HG03039 (cell line): ENCODE results near the gene PRIMA1.

Experiments
- ATAC-seq: cut with Tn5 transposase; IDR thresholded peaks from one replicate; pipeline ENCODE4 v1.9.1; 2021; ENCODE audit warnings: mild to moderate bottlenecking, moderate library complexity; ENCODE audit not compliant: unreplicated experiment

PRIMA1 gene

GRCh38 chr14:93713726-93714405, 74.4 kb downstream of the PRIMA1 start:
- ATAC-seq, result no peak

GRCh38 chr14:93712838-93713724, 75.2 kb downstream of the PRIMA1 start:
- no peak for ATAC-seq

GRCh38 chr14:93712079-93712837, 76.0 kb downstream of the PRIMA1 start:
- no peak for ATAC-seq

GRCh38 chr14:93709249-93709648, 79.0 kb downstream of the PRIMA1 start:
- no peak for ATAC-seq

- no peak for ATAC-seq
Measured at GRCh38 chr14:93708800-93709199, 79.5 kb downstream of the PRIMA1 start.

- ATAC-seq, result no peak
Measured at GRCh38 chr14:93708311-93708734, 80.0 kb downstream of the PRIMA1 start.

- no peak for ATAC-seq
Measured at GRCh38 chr14:93707475-93707874, 80.8 kb downstream of the PRIMA1 start.

- ATAC-seq, result no peak
Measured at GRCh38 chr14:93706360-93706955, 81.8 kb downstream of the PRIMA1 start.

GRCh38 chr14:93705513-93706156, 82.7 kb downstream of the PRIMA1 start:
- no peak for ATAC-seq

GRCh38 chr14:93703941-93704340, 84.3 kb downstream of the PRIMA1 start:
- no peak for ATAC-seq

GRCh38 chr14:93702946-93703345, 85.3 kb downstream of the PRIMA1 start:
- ATAC-seq, result no peak

- ATAC-seq, result no peak
Measured at GRCh38 chr14:93701562-93701961, 86.7 kb downstream of the PRIMA1 start.

GRCh38 chr14:93700928-93701327, 87.4 kb downstream of the PRIMA1 start:
- no peak for ATAC-seq

- ATAC-seq, result no peak
Measured at GRCh38 chr14:93693914-93694313, 94.4 kb downstream of the PRIMA1 start.

- ATAC-seq, result no peak
Measured at GRCh38 chr14:93691042-93691780, 97.1 kb downstream of the PRIMA1 start.

- ATAC-seq, result no peak
Measured at GRCh38 chr14:93690146-93690545, 98.1 kb downstream of the PRIMA1 start.

- no peak for ATAC-seq
Measured at GRCh38 chr14:93688820-93689219, 99.5 kb downstream of the PRIMA1 start.

GRCh38 chr14:93688239-93688666, 100.0 kb downstream of the PRIMA1 start:
- no peak for ATAC-seq

- no peak for ATAC-seq
Measured at GRCh38 chr14:93686268-93686667, 102.0 kb downstream of the PRIMA1 start.
